ENCODE measurements around the gene PTPRE. TPM values are rescaled to one million over a fixed set of nuclear protein-coding genes. Genes with fewer than 3 reads are reported as not detected.

Gene PTPRE
- total and polyA plus RNA-seq, 2 donors from 2014 or later: 1.1 to 25.7 TPM

DNA sequence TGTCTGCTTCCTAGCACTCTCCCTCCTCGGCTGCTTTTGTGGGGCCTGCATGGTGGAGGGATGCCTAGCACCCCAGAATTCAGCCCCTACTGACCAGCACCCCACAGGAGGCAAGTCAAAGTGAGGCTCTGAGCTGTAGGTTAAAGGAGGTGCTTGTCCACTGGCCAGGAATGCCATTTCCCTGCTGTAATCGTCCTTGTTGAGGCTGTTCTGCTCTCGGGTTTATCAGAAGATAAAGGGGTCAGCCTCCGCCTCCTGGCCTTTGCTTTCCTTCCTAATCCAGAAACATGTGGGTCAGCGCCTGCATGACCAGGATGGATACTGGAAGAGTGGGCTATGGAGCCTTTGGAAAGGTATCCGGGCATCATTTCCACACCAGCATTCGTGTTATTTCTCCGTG, 120.4 kb downstream of the PTPRE start:
- FAIRE-seq (no peak), DNase-seq (no peak)
- H3K27ac ChIP-seq (ENCODE audit: low read depth in 2 of 2, low read length in 2 of 2): no peak overlapping the region
- no peaks in the 10 kb centered on the region for H3K4me1 ChIP-seq (ENCODE audit: control insufficient read depth in 2 of 3, insufficient read depth in 2 of 3, low read depth in 1 of 3, low read length in 3 of 3)
- TF ChIP-seq, protein P1, sequence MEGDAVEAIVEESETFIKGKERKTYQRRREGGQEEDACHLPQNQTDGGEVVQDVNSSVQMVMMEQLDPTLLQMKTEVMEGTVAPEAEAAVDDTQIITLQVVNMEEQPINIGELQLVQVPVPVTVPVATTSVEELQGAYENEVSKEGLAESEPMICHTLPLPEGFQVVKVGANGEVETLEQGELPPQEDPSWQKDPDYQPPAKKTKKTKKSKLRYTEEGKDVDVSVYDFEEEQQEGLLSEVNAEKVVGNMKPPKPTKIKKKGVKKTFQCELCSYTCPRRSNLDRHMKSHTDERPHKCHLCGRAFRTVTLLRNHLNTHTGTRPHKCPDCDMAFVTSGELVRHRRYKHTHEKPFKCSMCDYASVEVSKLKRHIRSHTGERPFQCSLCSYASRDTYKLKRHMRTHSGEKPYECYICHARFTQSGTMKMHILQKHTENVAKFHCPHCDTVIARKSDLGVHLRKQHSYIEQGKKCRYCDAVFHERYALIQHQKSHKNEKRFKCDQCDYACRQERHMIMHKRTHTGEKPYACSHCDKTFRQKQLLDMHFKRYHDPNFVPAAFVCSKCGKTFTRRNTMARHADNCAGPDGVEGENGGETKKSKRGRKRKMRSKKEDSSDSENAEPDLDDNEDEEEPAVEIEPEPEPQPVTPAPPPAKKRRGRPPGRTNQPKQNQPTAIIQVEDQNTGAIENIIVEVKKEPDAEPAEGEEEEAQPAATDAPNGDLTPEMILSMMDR (IDR thresholded peaks at IDR 0.05; ENCODE audit: borderline replicate concordance, extremely low read depth, insufficient read depth): no peak
- no peak overlapping the region for H3K9ac ChIP-seq (ENCODE audit: low read length in 3 of 3)
- no peak overlapping the region for H3K4me3 ChIP-seq (ENCODE audit: low read length in 3 of 3)
- H3K27me3 ChIP-seq (ENCODE audit: control insufficient read depth, insufficient read depth, low read length): no peaks in the 10 kb centered on the region
- H3K36me3 ChIP-seq (ENCODE audit: control insufficient read depth in 2 of 3, insufficient read depth in 3 of 3, low read length in 3 of 3): no peaks in the 10 kb centered on the region
- intact Hi-C loops (cut with DNase I): no loop called here
- no peaks in the 10 kb centered on the region for H3K9me3 ChIP-seq (ENCODE audit: control insufficient read depth in 2 of 3, insufficient read depth in 1 of 3, low read length in 3 of 3)

GRCh38 chr10:128027822-128028507, 121.1 kb downstream of the PTPRE start:
- intact Hi-C loops (cut with DNase I): no loop called here
- TF ChIP-seq, protein P1 (IDR thresholded peaks at IDR 0.05; ENCODE audit: borderline replicate concordance, extremely low read depth, insufficient read depth): no peak
- no peak for DNase-seq
- no peaks in the 10 kb centered on the region for H3K4me1 ChIP-seq (ENCODE audit: control insufficient read depth in 2 of 3, insufficient read depth in 2 of 3, low read depth in 1 of 3, low read length in 3 of 3)
- H3K4me3 ChIP-seq (ENCODE audit: low read length in 3 of 3): no peak overlapping the region
- no peak for FAIRE-seq
- no peaks in the 10 kb centered on the region for H3K27me3 ChIP-seq (ENCODE audit: control insufficient read depth, insufficient read depth, low read length)
- H3K9me3 ChIP-seq (ENCODE audit: control insufficient read depth in 2 of 3, insufficient read depth in 1 of 3, low read length in 3 of 3): no peaks in the 10 kb centered on the region
- H3K9ac ChIP-seq (ENCODE audit: low read length in 3 of 3): no peak overlapping the region
- H3K27ac ChIP-seq (ENCODE audit: low read depth in 2 of 2, low read length in 2 of 2): no peak overlapping the region
- H3K36me3 ChIP-seq (ENCODE audit: control insufficient read depth in 2 of 3, insufficient read depth in 3 of 3, low read length in 3 of 3): no peaks in the 10 kb centered on the region

GRCh38 chr10:128028508-128029289, 121.8 kb downstream of the PTPRE start:
- intact Hi-C loops (cut with DNase I): no loop called here
- H3K4me1 ChIP-seq (ENCODE audit: control insufficient read depth in 2 of 3, insufficient read depth in 2 of 3, low read depth in 1 of 3, low read length in 3 of 3): no peaks in the 10 kb centered on the region
- H3K27me3 ChIP-seq (ENCODE audit: control insufficient read depth, insufficient read depth, low read length): no peaks in the 10 kb centered on the region
- H3K9ac ChIP-seq (ENCODE audit: low read length in 3 of 3): no peak overlapping the region
- no peaks in the 10 kb centered on the region for H3K9me3 ChIP-seq (ENCODE audit: control insufficient read depth in 2 of 3, insufficient read depth in 1 of 3, low read length in 3 of 3)
- no peak overlapping the region for H3K27ac ChIP-seq (ENCODE audit: low read depth in 2 of 2, low read length in 2 of 2)
- DNase-seq (no peak), FAIRE-seq (no peak)
- TF ChIP-seq, protein P1 (IDR thresholded peaks at IDR 0.05; ENCODE audit: borderline replicate concordance, extremely low read depth, insufficient read depth): no peak
- no peak overlapping the region for H3K4me3 ChIP-seq (ENCODE audit: low read length in 3 of 3)
- H3K36me3 ChIP-seq (ENCODE audit: control insufficient read depth in 2 of 3, insufficient read depth in 3 of 3, low read length in 3 of 3): no peaks in the 10 kb centered on the region
